NCI-H526 (cell line): ENCODE results near the gene ADARB2.
A peak's percentile ranks its signal among the peaks of the same experiment; 100 is the strongest.
"Not testable (repeated sequence)": the region's sequence is repeated elsewhere in the genome, so short reads cannot be mapped to it uniquely, and the experiment has no call there.

ENCODE experiments used
- DNase-seq, 2 experiments: peaks; one replicate each; lab custom pipeline; 2025; lab: John Stamatoyannopoulos, UW

The ADARB2 gene

GRCh38 chr10:1548146-1548545, 189.2 kb downstream of the ADARB2 start:
- no peak for DNase-seq

- no peak for DNase-seq
These were observed 190.8 kb downstream of the ADARB2 start for GRCh38 chr10:1546431-1547110.

- DNase-seq, result no peak
These were observed 191.8 kb downstream of the ADARB2 start for GRCh38 chr10:1545524-1545923.

GRCh38 chr10:1544929-1545328, 192.4 kb downstream of the ADARB2 start:
- DNase-seq, result no peak

- no peak for DNase-seq
These were observed 193.1 kb downstream of the ADARB2 start for GRCh38 chr10:1544209-1544673.

GRCh38 chr10:1543596-1543995, 193.7 kb downstream of the ADARB2 start:
- no peak for DNase-seq

- no peak for DNase-seq
These were observed 194.4 kb downstream of the ADARB2 start for GRCh38 chr10:1542941-1543340.

GRCh38 chr10:1540144-1540543, 197.2 kb downstream of the ADARB2 start:
- no peak for DNase-seq

- DNase-seq, result no peak
These were observed 198.1 kb downstream of the ADARB2 start for GRCh38 chr10:1539216-1539615.

GRCh38 chr10:1538531-1539061, 198.7 kb downstream of the ADARB2 start:
- no peak for DNase-seq

- DNase-seq, result no peak
These were observed 199.2 kb downstream of the ADARB2 start for GRCh38 chr10:1538121-1538520.

- DNase-seq, result not testable (repeated sequence)
These were observed 199.9 kb downstream of the ADARB2 start for GRCh38 chr10:1537449-1537848.

- no peak for DNase-seq
These were observed 201.0 kb downstream of the ADARB2 start for GRCh38 chr10:1536341-1536740.

- DNase-seq, result no peak
These were observed 201.9 kb downstream of the ADARB2 start for GRCh38 chr10:1535301-1535965.

GRCh38 chr10:1534820-1535219, 202.5 kb downstream of the ADARB2 start:
- DNase-seq, result no peak

GRCh38 chr10:1532636-1533035, 204.7 kb downstream of the ADARB2 start:
- DNase-seq, result no peak

GRCh38 chr10:1531883-1532597, 205.3 kb downstream of the ADARB2 start:
- no peak for DNase-seq

GRCh38 chr10:1530871-1531517, 206.3 kb downstream of the ADARB2 start:
- DNase-seq, result no peak

- no peak for DNase-seq
These were observed 207.4 kb downstream of the ADARB2 start for GRCh38 chr10:1529806-1530413.

- no peak for DNase-seq
These were observed 209.4 kb downstream of the ADARB2 start for GRCh38 chr10:1527951-1528350.

GRCh38 chr10:1526436-1527055, 210.8 kb downstream of the ADARB2 start:
- peak in 1 of 2 experiments; percentile 15 for DNase-seq
